Measurements from ENCODE around the gene OBSCN. TPM values are rescaled to one million over a fixed set of nuclear protein-coding genes. Genes with fewer than 3 reads are reported as not detected.

OBSCN gene
- total and polyA plus RNA-seq, 2 donors (not counting 1 experiment from before 2014, with no cell fraction given) = 10.0 to 63.9 TPM

DNA sequence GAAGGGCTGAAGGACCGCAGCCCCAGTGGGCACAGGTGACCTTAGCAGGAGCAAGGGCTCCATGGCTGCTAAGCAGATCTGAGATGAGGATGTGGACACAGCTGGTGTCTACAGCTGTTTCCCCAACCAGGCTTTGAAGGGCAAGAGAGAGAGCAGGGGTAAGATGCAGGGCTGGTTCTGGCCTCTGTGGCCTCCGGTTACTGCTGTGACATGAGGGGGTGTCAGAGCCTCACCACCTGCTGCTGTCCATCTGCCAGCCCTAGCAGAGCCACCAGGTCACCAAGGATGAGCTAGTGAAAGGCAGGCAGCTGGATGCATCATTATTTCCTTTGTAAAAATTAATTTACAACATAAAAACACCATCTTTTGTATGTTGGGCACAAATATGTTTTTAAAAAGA lies 33.4 kb downstream of the OBSCN start:
- Mint-ChIP-seq H3K9me3 (ENCODE audit: insufficient read depth) (peaks cover 30% of the 10 kb centered on the region), H3K27ac (no peak overlapping the region), H3K27me3 (no peaks in the 10 kb centered on the region), H3K4me3 (no peak overlapping the region), H3K4me1 (no peaks in the 10 kb centered on the region)
- no peaks in the 10 kb centered on the region for H3K79me2 ChIP-seq (ENCODE audit: control insufficient read depth, insufficient read depth, low read length)
- WGBS (ENCODE audit: insufficient coverage) = 100% methylated on average over 2 of the region's 2 CpGs
- ChIA-PET POLR2A (no interaction called here), CTCF (no interaction called here)
- no peak overlapping the region for H3K9ac ChIP-seq (ENCODE audit: low read length)
- no peak overlapping the region for H2AFZ ChIP-seq (ENCODE audit: insufficient read depth, low read depth, low read length, poor library complexity, severe bottlenecking)
- intact Hi-C loops (cut with micrococcal nuclease) = no loop called here
- no peak overlapping the region for H3K4me3 ChIP-seq (ENCODE audit: control extremely low read depth in 1 of 5, extremely low read depth in 1 of 5, insufficient read depth in 1 of 5, low read depth in 2 of 5, low read length in 4 of 5)
- no peaks in the 10 kb centered on the region for H3K27me3 ChIP-seq (replicated peaks in 1 of 4; ENCODE audit: control extremely low read depth in 1 of 4, control insufficient read depth in 3 of 4, insufficient read depth in 4 of 4, low read length in 3 of 4)
- no peak overlapping the region for H3K4me2 ChIP-seq (replicated peaks; ENCODE audit: low read depth, low read length, poor library complexity, severe bottlenecking)
- ATAC-seq (ENCODE audit: low read depth) = no peak
- TF ChIP-seq EZH2 (IDR thresholded peaks at IDR 0.05; ENCODE audit: borderline replicate concordance, insufficient read depth, low read depth, low read length, poor library complexity, severe bottlenecking) = no peak
- TF ChIP-seq, protein P1, sequence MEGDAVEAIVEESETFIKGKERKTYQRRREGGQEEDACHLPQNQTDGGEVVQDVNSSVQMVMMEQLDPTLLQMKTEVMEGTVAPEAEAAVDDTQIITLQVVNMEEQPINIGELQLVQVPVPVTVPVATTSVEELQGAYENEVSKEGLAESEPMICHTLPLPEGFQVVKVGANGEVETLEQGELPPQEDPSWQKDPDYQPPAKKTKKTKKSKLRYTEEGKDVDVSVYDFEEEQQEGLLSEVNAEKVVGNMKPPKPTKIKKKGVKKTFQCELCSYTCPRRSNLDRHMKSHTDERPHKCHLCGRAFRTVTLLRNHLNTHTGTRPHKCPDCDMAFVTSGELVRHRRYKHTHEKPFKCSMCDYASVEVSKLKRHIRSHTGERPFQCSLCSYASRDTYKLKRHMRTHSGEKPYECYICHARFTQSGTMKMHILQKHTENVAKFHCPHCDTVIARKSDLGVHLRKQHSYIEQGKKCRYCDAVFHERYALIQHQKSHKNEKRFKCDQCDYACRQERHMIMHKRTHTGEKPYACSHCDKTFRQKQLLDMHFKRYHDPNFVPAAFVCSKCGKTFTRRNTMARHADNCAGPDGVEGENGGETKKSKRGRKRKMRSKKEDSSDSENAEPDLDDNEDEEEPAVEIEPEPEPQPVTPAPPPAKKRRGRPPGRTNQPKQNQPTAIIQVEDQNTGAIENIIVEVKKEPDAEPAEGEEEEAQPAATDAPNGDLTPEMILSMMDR (IDR thresholded peaks at IDR 0.05) = no peak
- peaks cover 0 to 3% of the 10 kb centered on the region in 2 experiments for H3K36me3 ChIP-seq (replicated peaks in 1 of 2; ENCODE audit: control extremely low read depth in 1 of 2, control insufficient read depth in 1 of 2, extremely low read depth in 1 of 2, insufficient read depth in 2 of 2, low read length in 1 of 2)
- no peak overlapping the region for H3K27ac ChIP-seq (ENCODE audit: low read length in 2 of 2)
- DNase-seq = no peak
- no peaks in the 10 kb centered on the region for H4K20me1 ChIP-seq (ENCODE audit: control insufficient read depth, insufficient read depth, low read length, poor library complexity, severe bottlenecking)
- no peaks in the 10 kb centered on the region for H3K4me1 ChIP-seq (ENCODE audit: control insufficient read depth in 2 of 2, insufficient read depth in 2 of 2, low read length in 2 of 2)
- peaks cover 2 to 44% (median 40%) of the 10 kb centered on the region in 3 donors for H3K9me3 ChIP-seq (ENCODE audit: control extremely low read depth in 1 of 3, control insufficient read depth in 2 of 3, insufficient read depth in 1 of 3, low read length in 2 of 3)

DNA sequence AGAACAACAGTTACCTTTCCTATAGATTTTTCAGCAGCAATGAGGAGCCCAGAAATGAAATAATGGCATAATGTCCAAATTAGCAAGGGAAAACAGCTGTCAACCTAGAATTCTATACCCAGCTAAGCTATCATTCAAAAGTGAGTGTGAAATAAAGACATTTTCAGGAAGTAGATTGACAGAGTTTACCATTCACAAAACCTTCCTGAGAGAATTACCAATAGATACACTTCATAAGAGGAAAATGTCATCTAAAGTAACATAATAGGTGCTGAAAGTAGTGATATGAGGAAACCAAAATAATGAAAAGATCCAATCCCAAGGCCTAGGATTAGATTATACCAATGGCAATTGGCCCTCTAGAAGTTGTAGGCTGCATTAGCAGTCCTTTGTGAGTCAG lies 34.6 kb downstream of the OBSCN start:
- Mint-ChIP-seq H3K27me3 (no peaks in the 10 kb centered on the region), H3K27ac (no peak overlapping the region), H3K4me3 (no peak overlapping the region), H3K4me1 (no peaks in the 10 kb centered on the region), H3K9me3 (ENCODE audit: insufficient read depth) (peaks cover 30% of the 10 kb centered on the region)
- Histone ChIP-seq H3K4me2 (replicated peaks; ENCODE audit: low read depth, low read length, poor library complexity, severe bottlenecking) (no peak overlapping the region), H3K4me3 (ENCODE audit: control extremely low read depth in 1 of 5, extremely low read depth in 1 of 5, insufficient read depth in 1 of 5, low read depth in 2 of 5, low read length in 4 of 5) (no peak overlapping the region), H3K79me2 (ENCODE audit: control insufficient read depth, insufficient read depth, low read length) (no peaks in the 10 kb centered on the region), H4K20me1 (ENCODE audit: control insufficient read depth, insufficient read depth, low read length, poor library complexity, severe bottlenecking) (no peaks in the 10 kb centered on the region), H3K36me3 (replicated peaks in 1 of 2; ENCODE audit: control extremely low read depth in 1 of 2, control insufficient read depth in 1 of 2, extremely low read depth in 1 of 2, insufficient read depth in 2 of 2, low read length in 1 of 2) (peaks cover 0 to 8% of the 10 kb centered on the region in 2 experiments), H3K9ac (ENCODE audit: low read length) (no peak overlapping the region), H3K9me3 (ENCODE audit: control extremely low read depth in 1 of 3, control insufficient read depth in 2 of 3, insufficient read depth in 1 of 3, low read length in 2 of 3) (peaks cover 2 to 44% (median 36%) of the 10 kb centered on the region in 3 donors), H2AFZ (ENCODE audit: insufficient read depth, low read depth, low read length, poor library complexity, severe bottlenecking) (no peak overlapping the region), H3K27me3 (replicated peaks in 1 of 4; ENCODE audit: control extremely low read depth in 1 of 4, control insufficient read depth in 3 of 4, insufficient read depth in 4 of 4, low read length in 3 of 4) (no peaks in the 10 kb centered on the region), H3K4me1 (ENCODE audit: control insufficient read depth in 2 of 2, insufficient read depth in 2 of 2, low read length in 2 of 2) (no peaks in the 10 kb centered on the region), H3K27ac (ENCODE audit: low read length in 2 of 2) (no peak overlapping the region)
- TF ChIP-seq, protein P1 (IDR thresholded peaks at IDR 0.05) = no peak
- no peak for TF ChIP-seq EZH2 (IDR thresholded peaks at IDR 0.05; ENCODE audit: borderline replicate concordance, insufficient read depth, low read depth, low read length, poor library complexity, severe bottlenecking)
- POLR2A ChIA-PET = no interaction called here
- CTCF ChIA-PET = no interaction called here
- no peak for DNase-seq
- ATAC-seq (ENCODE audit: low read depth) = no peak
- intact Hi-C loops (cut with micrococcal nuclease) = no loop called here
